ENCODE measurements around the gene ACSF3. TPM values are rescaled to one million over a fixed set of nuclear protein-coding genes. Genes with fewer than 3 reads are reported as not detected.

Gene ACSF3
- total RNA-seq, 2 experiments from 2014 or later, result 44.7 to 49.5 TPM

GRCh38 chr16:89141884-89142267 lies 48.2 kb downstream of the ACSF3 start:
- Mint-ChIP-seq H3K9me3 (no peaks in the 10 kb centered on the region), H3K4me3 (no peak overlapping the region), H3K4me1 (ENCODE audit: low read depth) (no peaks in the 10 kb centered on the region), H3K27ac (no peak overlapping the region), H3K36me3 (ENCODE audit: low read depth) (peaks cover 48% of the 10 kb centered on the region), H3K27me3 (no peaks in the 10 kb centered on the region)
- TF ChIP-seq, protein P1, sequence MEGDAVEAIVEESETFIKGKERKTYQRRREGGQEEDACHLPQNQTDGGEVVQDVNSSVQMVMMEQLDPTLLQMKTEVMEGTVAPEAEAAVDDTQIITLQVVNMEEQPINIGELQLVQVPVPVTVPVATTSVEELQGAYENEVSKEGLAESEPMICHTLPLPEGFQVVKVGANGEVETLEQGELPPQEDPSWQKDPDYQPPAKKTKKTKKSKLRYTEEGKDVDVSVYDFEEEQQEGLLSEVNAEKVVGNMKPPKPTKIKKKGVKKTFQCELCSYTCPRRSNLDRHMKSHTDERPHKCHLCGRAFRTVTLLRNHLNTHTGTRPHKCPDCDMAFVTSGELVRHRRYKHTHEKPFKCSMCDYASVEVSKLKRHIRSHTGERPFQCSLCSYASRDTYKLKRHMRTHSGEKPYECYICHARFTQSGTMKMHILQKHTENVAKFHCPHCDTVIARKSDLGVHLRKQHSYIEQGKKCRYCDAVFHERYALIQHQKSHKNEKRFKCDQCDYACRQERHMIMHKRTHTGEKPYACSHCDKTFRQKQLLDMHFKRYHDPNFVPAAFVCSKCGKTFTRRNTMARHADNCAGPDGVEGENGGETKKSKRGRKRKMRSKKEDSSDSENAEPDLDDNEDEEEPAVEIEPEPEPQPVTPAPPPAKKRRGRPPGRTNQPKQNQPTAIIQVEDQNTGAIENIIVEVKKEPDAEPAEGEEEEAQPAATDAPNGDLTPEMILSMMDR (IDR thresholded peaks at IDR 0.05), result no peak
- Histone ChIP-seq H3K27ac (ENCODE audit: low read depth in 1 of 2, low read length in 2 of 2) (no peak overlapping the region), H3K27me3 (ENCODE audit: control insufficient read depth in 1 of 2, insufficient read depth in 2 of 2, low read length in 2 of 2) (no peaks in the 10 kb centered on the region), H3K4me3 (ENCODE audit: low read length) (no peak overlapping the region), H3K36me3 (ENCODE audit: insufficient read depth, low read length) (peaks cover 69% of the 10 kb centered on the region), H3K4me1 (ENCODE audit: insufficient read depth, low read length) (no peaks in the 10 kb centered on the region), H3K9me3 (ENCODE audit: control insufficient read depth in 1 of 2, insufficient read depth in 1 of 2, low read length in 2 of 2) (no peaks in the 10 kb centered on the region)
- intact Hi-C loops (cut with DNase I, micrococcal nuclease), result no loop called here
- CTCF ChIA-PET, result no interaction called here
- no peak for ATAC-seq (ENCODE audit: poor library complexity)
- POLR2A ChIA-PET, result no interaction called here
- DNase-seq, result peak in 1 of 14 experiments; percentile 6

GRCh38 chr16:89142474-89143195 lies 49.0 kb downstream of the ACSF3 start:
- H3K4me1 Mint-ChIP-seq (ENCODE audit: low read depth), result no peaks in the 10 kb centered on the region
- no peaks in the 10 kb centered on the region for H3K27me3 ChIP-seq (ENCODE audit: control insufficient read depth in 1 of 2, insufficient read depth in 2 of 2, low read length in 2 of 2)
- H3K27ac Mint-ChIP-seq, result no peak overlapping the region
- no peaks in the 10 kb centered on the region for H3K9me3 ChIP-seq (ENCODE audit: control insufficient read depth in 1 of 2, insufficient read depth in 1 of 2, low read length in 2 of 2)
- intact Hi-C loops (cut with DNase I, micrococcal nuclease), result no loop called here
- H3K9me3 Mint-ChIP-seq, result no peaks in the 10 kb centered on the region
- POLR2A ChIA-PET, result no interaction called here
- CTCF ChIA-PET, result no interaction called here
- peaks cover 65% of the 10 kb centered on the region for H3K36me3 ChIP-seq (ENCODE audit: insufficient read depth, low read length)
- no peak overlapping the region for H3K4me3 ChIP-seq (ENCODE audit: low read length)
- peaks cover 50% of the 10 kb centered on the region for H3K36me3 Mint-ChIP-seq (ENCODE audit: low read depth)
- no peak overlapping the region for H3K27ac ChIP-seq (ENCODE audit: low read depth in 1 of 2, low read length in 2 of 2)
- no peaks in the 10 kb centered on the region for H3K4me1 ChIP-seq (ENCODE audit: insufficient read depth, low read length)
- TF ChIP-seq, protein P1 (IDR thresholded peaks at IDR 0.05), result no peak
- DNase-seq, result no peak
- no peaks in the 10 kb centered on the region for H3K27me3 Mint-ChIP-seq
- no peak for ATAC-seq (ENCODE audit: poor library complexity)
- no peak overlapping the region for H3K4me3 Mint-ChIP-seq

- Histone ChIP-seq H3K4me3 (ENCODE audit: low read length) (no peak overlapping the region), H3K4me1 (ENCODE audit: insufficient read depth, low read length) (no peaks in the 10 kb centered on the region), H3K36me3 (ENCODE audit: insufficient read depth, low read length) (peaks cover 62% of the 10 kb centered on the region), H3K27me3 (ENCODE audit: control insufficient read depth in 1 of 2, insufficient read depth in 2 of 2, low read length in 2 of 2) (no peaks in the 10 kb centered on the region), H3K9me3 (ENCODE audit: control insufficient read depth in 1 of 2, insufficient read depth in 1 of 2, low read length in 2 of 2) (no peaks in the 10 kb centered on the region), H3K27ac (ENCODE audit: low read depth in 1 of 2, low read length in 2 of 2) (no peak overlapping the region)
- no peak overlapping the region for H3K27ac Mint-ChIP-seq
- peaks cover 57% of the 10 kb centered on the region for H3K36me3 Mint-ChIP-seq (ENCODE audit: low read depth)
- intact Hi-C loops (cut with DNase I, micrococcal nuclease), result no loop called here
- H3K4me1 Mint-ChIP-seq (ENCODE audit: low read depth), result no peaks in the 10 kb centered on the region
- DNase-seq, result peak in 1 of 14 experiments; percentile 12
- ChIA-PET CTCF (no interaction called here), POLR2A (no interaction called here)
- ATAC-seq (ENCODE audit: poor library complexity), result no peak
- no peaks in the 10 kb centered on the region for H3K9me3 Mint-ChIP-seq
- no peaks in the 10 kb centered on the region for H3K27me3 Mint-ChIP-seq
- TF ChIP-seq, protein P1 (IDR thresholded peaks at IDR 0.05), result no peak
- H3K4me3 Mint-ChIP-seq, result no peak overlapping the region
These were observed 49.6 kb downstream of the ACSF3 start for GRCh38 chr16:89143201-89143741.

Data from CD4-positive, alpha-beta T cell (primary cell).